SU-DHL-6 (cell line): Measurements from ENCODE around the gene SLC25A47.

Experiments used
- H2AFZ ChIP-seq: fragments of 200-600 bp; sonication (generic); 2 replicates; pipeline ENCODE4 v1.6.1; 2014; ENCODE audit warnings: low read depth, mild to moderate bottlenecking, moderate library complexity, mixed read lengths, antibody characterized with exemption, low read length; ENCODE audit not compliant: severe bottlenecking
- H3F3A ChIP-seq: fragments of 200-600 bp; shearing (Covaris generic); 2 replicates; pipeline ENCODE4 v1.6.0; 2016; ENCODE audit warnings: antibody characterized with exemption, mild to moderate bottlenecking; ENCODE audit not compliant: insufficient read depth
- H3K27ac ChIP-seq: fragments of 200-600 bp; sonication (generic); 2 replicates; pipeline ENCODE4 v1.5.1; 2016; ENCODE audit warnings: low read depth, mild to moderate bottlenecking, low read length, moderate library complexity, mixed read lengths
- H3K27me3 ChIP-seq: fragments of 200-600 bp; sonication (generic), shearing (Covaris generic); 2 replicates; pipeline ENCODE4 v1.6.0; 2014; ENCODE audit warnings: mild to moderate bottlenecking, low read length
- H3K36me3 ChIP-seq: fragments of 200-600 bp; sonication (generic); 2 replicates; pipeline ENCODE4 v1.6.1; 2014; ENCODE audit warnings: mild to moderate bottlenecking, low read length, mixed read lengths
- H3K4me2 ChIP-seq: fragments of 300-600, 200-600 bp; shearing (Covaris generic), sonication (generic); 2 replicates; pipeline ENCODE4 v1.6.0; 2014; ENCODE audit warnings: low read length, low read depth, mild to moderate bottlenecking; ENCODE audit not compliant: poor library complexity, severe bottlenecking
- H3K4me3 ChIP-seq: fragments of 200-600 bp; sonication (generic); 2 replicates; pipeline ENCODE4 v1.5.1; 2014; ENCODE audit warnings: antibody characterized with exemption, low read length, mild to moderate bottlenecking, mixed read lengths; ENCODE audit not compliant: insufficient read depth, poor library complexity, severe bottlenecking
- H3K79me2 ChIP-seq: fragments of 200-600 bp; sonication (generic); 2 replicates; pipeline ENCODE4 v1.6.1; 2014; ENCODE audit warnings: mild to moderate bottlenecking, low read length, moderate library complexity; ENCODE audit not compliant: insufficient read depth
- H3K9ac ChIP-seq: fragments of 200-600 bp; sonication (generic); 2 replicates; pipeline ENCODE4 v1.7.0; 2014; ENCODE audit warnings: mild to moderate bottlenecking, low read length
- H3K9me2 ChIP-seq: fragments of 200-600 bp; sonication (generic); replicated peaks from 2 replicates; pipeline ENCODE4 v1.6.1; 2014; ENCODE audit warnings: low read length; ENCODE audit not compliant: insufficient read depth
- H3K9me3 ChIP-seq: fragments of 200-600 bp; sonication (generic); 2 replicates; pipeline ENCODE4 v1.6.1; 2014; ENCODE audit warnings: low read length, mixed read lengths; ENCODE audit not compliant: insufficient read depth
- H4K20me1 ChIP-seq: fragments of 200-600 bp; sonication (generic); 2 replicates; pipeline ENCODE4 v1.6.1; 2014; ENCODE audit warnings: low read depth, mild to moderate bottlenecking, antibody characterized with exemption, low read length, moderate library complexity, mixed read lengths
- EZH2phosphoT487 ChIP-seq: fragments of 200-600 bp; sonication (generic), shearing (Covaris generic); conservative IDR thresholded peaks from 2 replicates; pipeline ENCODE4 v1.6.1; 2018; ENCODE audit warnings: mild to moderate bottlenecking, antibody characterized with exemption, low read length, moderate library complexity, mixed read lengths
- TF ChIP-seq, protein P1 (sequence below): fragments of 200-600 bp; sonication (generic); IDR thresholded peaks from one replicate; pipeline ENCODE4 v1.5.1; 2017; ENCODE audit warnings: antibody characterized with exemption, mild to moderate bottlenecking, low read length, moderate library complexity; ENCODE audit not compliant: insufficient read depth, poor library complexity, severe bottlenecking

SLC25A47 gene

GRCh38 chr14:100325231-100325632 is 2.1 kb downstream of the SLC25A47 start:
- Histone ChIP-seq H2AFZ (no peak overlapping the region), H3K9me2 (no peaks in the 10 kb centered on the region), H3K9me3 (no peaks in the 10 kb centered on the region), H3F3A (no peaks in the 10 kb centered on the region), H3K4me3 (no peak overlapping the region), H3K4me2 (no peak overlapping the region), H3K36me3 (no peaks in the 10 kb centered on the region), H4K20me1 (no peaks in the 10 kb centered on the region), H3K9ac (no peak overlapping the region), H3K27ac (no peak overlapping the region), H3K27me3 (no peaks in the 10 kb centered on the region), H3K79me2 (no peaks in the 10 kb centered on the region)
- TF ChIP-seq, protein P1, sequence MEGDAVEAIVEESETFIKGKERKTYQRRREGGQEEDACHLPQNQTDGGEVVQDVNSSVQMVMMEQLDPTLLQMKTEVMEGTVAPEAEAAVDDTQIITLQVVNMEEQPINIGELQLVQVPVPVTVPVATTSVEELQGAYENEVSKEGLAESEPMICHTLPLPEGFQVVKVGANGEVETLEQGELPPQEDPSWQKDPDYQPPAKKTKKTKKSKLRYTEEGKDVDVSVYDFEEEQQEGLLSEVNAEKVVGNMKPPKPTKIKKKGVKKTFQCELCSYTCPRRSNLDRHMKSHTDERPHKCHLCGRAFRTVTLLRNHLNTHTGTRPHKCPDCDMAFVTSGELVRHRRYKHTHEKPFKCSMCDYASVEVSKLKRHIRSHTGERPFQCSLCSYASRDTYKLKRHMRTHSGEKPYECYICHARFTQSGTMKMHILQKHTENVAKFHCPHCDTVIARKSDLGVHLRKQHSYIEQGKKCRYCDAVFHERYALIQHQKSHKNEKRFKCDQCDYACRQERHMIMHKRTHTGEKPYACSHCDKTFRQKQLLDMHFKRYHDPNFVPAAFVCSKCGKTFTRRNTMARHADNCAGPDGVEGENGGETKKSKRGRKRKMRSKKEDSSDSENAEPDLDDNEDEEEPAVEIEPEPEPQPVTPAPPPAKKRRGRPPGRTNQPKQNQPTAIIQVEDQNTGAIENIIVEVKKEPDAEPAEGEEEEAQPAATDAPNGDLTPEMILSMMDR, result no peak
- no peak for TF ChIP-seq EZH2phosphoT487

GRCh38 chr14:100325958-100326357 is 2.8 kb downstream of the SLC25A47 start:
- Histone ChIP-seq H3K36me3 (no peaks in the 10 kb centered on the region), H3K27me3 (no peaks in the 10 kb centered on the region), H3K4me3 (no peak overlapping the region), H3F3A (no peaks in the 10 kb centered on the region), H3K27ac (no peak overlapping the region), H3K9ac (no peak overlapping the region), H3K9me2 (no peaks in the 10 kb centered on the region), H2AFZ (no peak overlapping the region), H3K79me2 (no peaks in the 10 kb centered on the region), H3K9me3 (no peaks in the 10 kb centered on the region), H4K20me1 (no peaks in the 10 kb centered on the region), H3K4me2 (no peak overlapping the region)
- TF ChIP-seq EZH2phosphoT487, result no peak
- TF ChIP-seq, protein P1, result no peak

DNA sequence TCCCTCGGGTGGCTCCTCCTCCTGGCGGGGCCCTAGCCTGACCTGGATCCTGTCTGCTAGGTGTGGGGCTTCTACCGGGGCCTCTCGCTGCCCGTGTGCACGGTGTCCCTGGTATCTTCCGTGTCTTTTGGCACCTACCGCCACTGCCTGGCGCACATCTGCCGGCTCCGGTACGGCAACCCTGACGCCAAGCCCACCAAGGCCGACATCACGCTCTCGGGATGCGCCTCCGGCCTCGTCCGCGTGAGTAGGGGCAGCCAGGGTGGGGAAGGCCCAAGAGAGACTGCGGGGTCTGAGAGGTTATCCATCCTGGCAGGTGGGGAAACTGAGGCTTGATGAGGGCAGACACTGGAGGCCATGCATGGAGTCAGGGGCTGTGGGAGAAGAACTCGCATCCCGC is 4.0 kb downstream of the SLC25A47 start:
- Histone ChIP-seq H3F3A (no peaks in the 10 kb centered on the region), H3K9me3 (no peaks in the 10 kb centered on the region), H3K79me2 (no peaks in the 10 kb centered on the region), H3K27ac (no peak overlapping the region), H3K4me3 (no peak overlapping the region), H3K9ac (no peak overlapping the region), H3K27me3 (no peaks in the 10 kb centered on the region), H2AFZ (no peak overlapping the region), H3K4me2 (no peak overlapping the region), H4K20me1 (no peaks in the 10 kb centered on the region), H3K9me2 (no peaks in the 10 kb centered on the region), H3K36me3 (no peaks in the 10 kb centered on the region)
- TF ChIP-seq, protein P1, result no peak
- no peak for TF ChIP-seq EZH2phosphoT487
